ENCODE measurements around the gene OR4X1. TPM values are rescaled to one million over a fixed set of nuclear protein-coding genes. Genes with fewer than 3 reads are reported as not detected.
"Not testable (repeated sequence)": the region's sequence is repeated elsewhere in the genome, so short reads cannot be mapped to it uniquely, and the experiment has no call there.

Gene OR4X1, protein sequence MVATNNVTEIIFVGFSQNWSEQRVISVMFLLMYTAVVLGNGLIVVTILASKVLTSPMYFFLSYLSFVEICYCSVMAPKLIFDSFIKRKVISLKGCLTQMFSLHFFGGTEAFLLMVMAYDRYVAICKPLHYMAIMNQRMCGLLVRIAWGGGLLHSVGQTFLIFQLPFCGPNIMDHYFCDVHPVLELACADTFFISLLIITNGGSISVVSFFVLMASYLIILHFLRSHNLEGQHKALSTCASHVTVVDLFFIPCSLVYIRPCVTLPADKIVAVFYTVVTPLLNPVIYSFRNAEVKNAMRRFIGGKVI
- polyA plus RNA-seq (2012; ENCODE audit: missing spikeins) = not detected

DNA sequence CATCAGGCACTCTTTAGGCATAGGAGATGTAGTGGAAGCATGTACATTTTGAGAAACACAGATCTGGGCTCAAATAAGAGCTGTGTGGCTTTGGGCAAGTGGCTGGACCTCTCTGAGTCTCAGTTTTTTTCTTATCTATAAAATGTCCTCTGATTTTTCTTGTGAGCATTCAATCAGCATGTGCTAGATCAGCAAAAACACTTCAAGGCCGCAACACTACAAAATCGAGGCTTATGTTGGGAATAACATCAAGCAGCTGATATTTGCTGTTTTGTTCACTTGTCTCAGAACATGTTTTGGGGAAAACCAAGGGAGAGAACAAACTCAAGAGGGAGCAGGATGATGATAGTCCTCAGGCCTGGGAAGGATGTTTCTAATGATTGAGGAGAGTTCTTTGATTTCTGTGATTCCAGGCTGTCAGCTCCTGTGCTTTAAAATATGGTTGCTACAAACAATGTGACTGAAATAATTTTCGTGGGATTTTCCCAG is at the start of gene OR4X1:
OR4X1 (plus strand) TSS at position 439 of the 489 bp plus-strand sequence; CDS start at position 439, 0 bp downstream.
- no peak for TF ChIP-seq POLR2A (IDR thresholded peaks at IDR 0.05; ENCODE audit: low read depth, low read length)
- TF ChIP-seq TAF1 (IDR thresholded peaks at IDR 0.05; ENCODE audit: borderline replicate concordance, low read depth, low read length) = no peak
- TF ChIP-seq POLR2AphosphoS5 (IDR thresholded peaks at IDR 0.05; ENCODE audit: low read depth, low read length) = no peak
- no peak for DNase-seq (ENCODE audit: insufficient read length)
- FAIRE-seq = no peak

DNA sequence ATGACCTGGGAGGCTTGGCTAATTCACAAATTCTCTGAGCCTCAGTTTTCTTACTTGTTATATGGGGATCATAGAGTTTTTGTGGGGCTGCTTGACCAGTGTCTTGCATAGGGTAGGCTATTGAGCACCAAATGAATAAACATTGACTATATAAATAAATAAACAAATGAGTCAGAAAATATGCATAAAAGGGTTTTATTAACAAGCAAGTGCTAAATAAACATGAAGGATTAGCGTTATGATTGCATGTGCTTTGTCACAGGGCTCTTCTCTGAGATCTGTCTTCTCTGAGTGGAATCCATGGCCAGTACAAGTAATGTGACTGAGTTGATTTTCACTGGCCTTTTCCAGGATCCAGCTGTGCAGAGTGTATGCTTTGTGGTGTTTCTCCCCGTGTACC is 47.2 kb upstream of the OR4X1 start, which contains the start of gene OR4B1:
OR4B1 (plus strand) TSS at position 301 of the 400 bp plus-strand sequence; CDS start at position 301, 0 bp downstream.
- DNase-seq (ENCODE audit: insufficient read length) (no peak), FAIRE-seq (no peak)
- TF ChIP-seq POLR2AphosphoS5 (IDR thresholded peaks at IDR 0.05; ENCODE audit: low read depth, low read length) (no peak), TAF1 (IDR thresholded peaks at IDR 0.05; ENCODE audit: borderline replicate concordance, low read depth, low read length) (no peak), POLR2A (IDR thresholded peaks at IDR 0.05; ENCODE audit: low read depth, low read length) (no peak)

DNA sequence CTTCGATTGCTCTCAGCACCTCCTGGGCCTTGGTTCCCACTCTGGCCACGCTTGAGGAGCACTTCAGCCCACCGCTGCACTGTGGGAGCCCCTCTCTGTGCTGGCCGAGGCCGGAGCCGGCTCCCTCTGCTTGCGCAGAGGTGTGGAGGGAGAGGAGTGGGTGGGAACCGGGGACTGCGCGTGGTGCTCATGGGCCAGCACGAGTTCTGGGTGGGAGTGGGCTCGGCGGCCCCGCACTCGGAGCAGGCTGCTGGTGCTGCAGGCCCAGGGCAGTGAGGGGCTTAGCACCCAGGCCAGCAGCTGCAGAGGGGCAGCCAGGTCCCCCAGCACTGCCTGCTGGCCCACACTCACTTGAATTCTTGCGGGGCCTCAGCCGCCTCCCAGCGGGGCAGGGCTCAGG is 34.9 kb upstream of the OR4X1 start:
- no peak for TF ChIP-seq TAF1 (IDR thresholded peaks at IDR 0.05; ENCODE audit: borderline replicate concordance, low read depth, low read length)
- no peak for TF ChIP-seq POLR2AphosphoS5 (IDR thresholded peaks at IDR 0.05; ENCODE audit: low read depth, low read length)
- no peak for TF ChIP-seq POLR2A (IDR thresholded peaks at IDR 0.05; ENCODE audit: low read depth, low read length)
- DNase-seq (ENCODE audit: insufficient read length) = no peak

DNA sequence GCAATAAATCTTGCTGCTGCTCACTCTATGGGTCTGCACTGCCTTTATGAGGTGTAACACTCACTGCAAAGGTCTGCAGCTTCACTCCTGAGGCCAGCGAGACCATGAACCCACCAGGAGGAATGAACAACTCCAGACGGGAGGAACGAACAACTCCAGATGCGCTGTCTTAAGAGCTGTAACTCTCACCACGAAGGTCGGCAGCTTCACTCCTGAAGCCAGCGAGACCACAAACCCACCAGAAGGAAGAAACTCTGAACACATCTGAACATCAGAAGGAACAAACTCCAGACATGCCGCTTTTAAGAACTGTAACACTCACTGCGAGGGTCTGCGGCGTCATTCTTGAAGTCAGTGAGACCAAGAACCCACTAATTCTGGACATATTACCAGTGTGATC is 33.6 kb upstream of the OR4X1 start:
- not testable (repeated sequence) for DNase-seq (ENCODE audit: insufficient read length); FAIRE-seq

More for the DNA sequence above, 34.9 kb upstream of the OR4X1 start:
- FAIRE-seq = no peak

DNA sequence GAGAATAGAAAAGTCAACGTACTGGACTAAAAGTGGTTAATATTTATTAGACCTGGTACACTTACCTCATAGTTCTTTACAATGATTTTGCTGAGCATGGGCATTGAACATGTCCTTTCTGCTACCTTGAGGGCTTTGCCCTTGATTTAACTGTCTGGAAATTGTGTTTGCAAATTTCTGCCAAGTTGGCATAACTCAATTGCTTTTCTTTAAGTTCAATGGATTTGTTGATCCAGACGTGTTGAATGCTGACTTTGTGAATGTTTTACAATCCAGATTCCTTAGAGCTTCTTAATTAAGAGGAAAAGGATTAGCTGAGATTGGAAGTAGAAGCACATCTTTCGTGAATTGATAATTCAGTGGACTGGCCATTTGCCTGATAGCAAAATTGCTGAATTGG is 25.9 kb upstream of the OR4X1 start:
- TF ChIP-seq TAF1 (IDR thresholded peaks at IDR 0.05; ENCODE audit: borderline replicate concordance, low read depth, low read length) (no peak), POLR2A (IDR thresholded peaks at IDR 0.05; ENCODE audit: low read depth, low read length) (no peak), POLR2AphosphoS5 (IDR thresholded peaks at IDR 0.05; ENCODE audit: low read depth, low read length) (no peak)
- DNase-seq (ENCODE audit: insufficient read length) (no peak), FAIRE-seq (no peak)

DNA sequence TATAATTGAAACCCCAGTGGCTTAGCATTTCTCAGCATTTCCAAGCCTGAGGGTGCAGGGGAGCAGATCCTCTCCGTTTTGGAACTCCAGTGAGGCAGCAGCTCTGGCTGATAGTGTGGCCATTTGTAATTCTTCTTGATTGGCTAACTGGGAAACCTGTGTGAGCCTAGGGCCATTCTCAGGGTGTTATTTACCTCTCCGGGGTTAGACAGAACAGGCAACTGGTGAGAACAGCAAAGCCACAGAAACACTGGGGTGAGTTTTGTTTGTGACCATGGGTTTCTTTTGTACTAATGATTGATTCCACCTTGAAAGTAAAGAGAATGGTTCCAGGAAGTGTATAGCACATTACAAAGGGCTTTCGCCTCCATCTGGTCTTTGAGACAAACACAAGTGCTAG is 21.2 kb upstream of the OR4X1 start:
- FAIRE-seq (no peak), DNase-seq (ENCODE audit: insufficient read length) (no peak)
- no peak for TF ChIP-seq TAF1 (IDR thresholded peaks at IDR 0.05; ENCODE audit: borderline replicate concordance, low read depth, low read length)
- no peak for TF ChIP-seq POLR2A (IDR thresholded peaks at IDR 0.05; ENCODE audit: low read depth, low read length)
- no peak for TF ChIP-seq POLR2AphosphoS5 (IDR thresholded peaks at IDR 0.05; ENCODE audit: low read depth, low read length)

DNA sequence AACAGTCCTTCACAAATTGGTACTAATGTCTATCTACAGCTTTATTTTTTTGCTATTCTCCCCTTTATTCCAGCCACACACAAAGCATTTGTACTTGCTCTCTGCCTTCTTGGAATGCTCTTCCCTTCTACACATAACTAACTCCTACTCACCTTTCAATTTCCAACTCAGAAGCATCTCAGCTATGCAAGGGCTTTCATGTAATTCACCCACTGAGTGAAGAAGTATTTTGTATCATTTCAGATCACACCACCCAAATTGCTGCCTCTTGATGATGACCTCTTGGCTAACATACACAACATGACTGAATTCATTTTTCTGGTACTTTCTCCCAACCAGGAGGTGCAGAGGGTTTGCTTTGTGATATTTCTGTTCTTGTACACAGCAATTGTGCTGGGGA is 18.9 kb upstream of the OR4X1 start, which contains the start of gene OR4X2:
OR4X2 (plus strand) TSS at position 301 of the 400 bp plus-strand sequence; CDS start at position 301, 0 bp downstream.
- FAIRE-seq (no peak), DNase-seq (ENCODE audit: insufficient read length) (no peak)
- TF ChIP-seq POLR2A (IDR thresholded peaks at IDR 0.05; ENCODE audit: low read depth, low read length) (no peak), TAF1 (IDR thresholded peaks at IDR 0.05; ENCODE audit: borderline replicate concordance, low read depth, low read length) (no peak), POLR2AphosphoS5 (IDR thresholded peaks at IDR 0.05; ENCODE audit: low read depth, low read length) (no peak)

DNA sequence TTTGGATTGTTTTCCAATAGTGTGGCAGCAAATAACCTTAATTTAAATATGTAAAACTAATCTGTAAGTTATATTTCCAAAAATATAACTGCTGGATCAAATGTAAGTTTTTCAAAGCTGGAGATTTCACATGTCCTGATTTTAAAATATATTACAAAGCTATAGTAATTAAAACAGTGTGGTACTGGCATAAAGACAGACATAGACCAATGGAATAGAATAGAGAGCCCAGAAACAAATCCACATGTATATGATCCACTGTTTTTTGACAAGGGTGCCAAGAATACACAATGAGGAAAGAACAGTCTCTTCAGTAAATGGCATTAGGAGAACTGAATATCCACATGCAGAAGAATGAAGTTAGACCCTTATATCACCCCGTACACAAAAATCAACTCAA is 14.8 kb upstream of the OR4X1 start:
- DNase-seq (ENCODE audit: insufficient read length) (no peak), FAIRE-seq (no peak)
- TF ChIP-seq POLR2AphosphoS5 (IDR thresholded peaks at IDR 0.05; ENCODE audit: low read depth, low read length) = no peak
- TF ChIP-seq TAF1 (IDR thresholded peaks at IDR 0.05; ENCODE audit: borderline replicate concordance, low read depth, low read length) = no peak
- no peak for TF ChIP-seq POLR2A (IDR thresholded peaks at IDR 0.05; ENCODE audit: low read depth, low read length)

DNA sequence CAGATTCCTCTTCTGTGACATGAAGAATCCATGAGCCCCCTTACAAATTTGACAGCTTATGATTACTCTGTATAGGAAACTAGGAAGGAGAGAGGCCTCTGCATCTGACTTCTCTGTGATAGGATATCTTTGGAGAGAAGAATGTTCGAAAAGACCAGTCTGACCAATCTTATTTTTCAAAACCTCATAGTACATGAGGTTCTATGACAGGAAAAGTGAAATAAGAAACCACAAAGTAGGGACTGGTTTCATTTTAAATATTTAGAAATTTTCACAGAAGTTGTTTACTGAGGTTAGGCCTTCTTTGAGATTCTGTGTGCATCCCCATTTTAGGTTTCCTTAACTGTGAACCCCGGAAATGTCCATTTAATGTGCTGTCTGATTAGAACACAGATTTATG is 2.1 kb upstream of the OR4X1 start:
- DNase-seq (ENCODE audit: insufficient read length) = no peak
- no peak for FAIRE-seq
- TF ChIP-seq POLR2AphosphoS5 (IDR thresholded peaks at IDR 0.05; ENCODE audit: low read depth, low read length) (no peak), POLR2A (IDR thresholded peaks at IDR 0.05; ENCODE audit: low read depth, low read length) (no peak)

DNA sequence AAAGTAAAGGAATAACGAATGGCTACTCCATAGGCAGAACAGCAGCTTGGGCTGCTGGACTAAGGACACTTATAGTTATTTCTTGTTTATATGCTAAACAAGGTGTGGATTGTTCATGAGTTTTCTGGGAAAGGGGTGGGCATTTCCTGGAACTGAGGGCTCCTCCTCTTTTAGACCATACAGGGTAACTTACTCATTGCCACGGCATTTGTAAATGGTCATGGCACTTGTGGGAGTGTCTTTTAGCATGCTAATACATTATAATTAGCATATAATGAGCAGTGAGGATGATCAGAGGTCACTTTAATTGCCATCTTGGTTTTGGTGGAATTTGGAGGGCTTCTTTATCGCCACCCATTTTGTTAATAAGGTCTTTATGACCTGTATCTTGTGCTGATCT is 7.0 kb downstream of the OR4X1 start:
- FAIRE-seq = no peak
- TF ChIP-seq TAF1 (IDR thresholded peaks at IDR 0.05; ENCODE audit: borderline replicate concordance, low read depth, low read length) (no peak), POLR2AphosphoS5 (IDR thresholded peaks at IDR 0.05; ENCODE audit: low read depth, low read length) (no peak), POLR2A (IDR thresholded peaks at IDR 0.05; ENCODE audit: low read depth, low read length) (no peak)
- DNase-seq (ENCODE audit: insufficient read length) = no peak

DNA sequence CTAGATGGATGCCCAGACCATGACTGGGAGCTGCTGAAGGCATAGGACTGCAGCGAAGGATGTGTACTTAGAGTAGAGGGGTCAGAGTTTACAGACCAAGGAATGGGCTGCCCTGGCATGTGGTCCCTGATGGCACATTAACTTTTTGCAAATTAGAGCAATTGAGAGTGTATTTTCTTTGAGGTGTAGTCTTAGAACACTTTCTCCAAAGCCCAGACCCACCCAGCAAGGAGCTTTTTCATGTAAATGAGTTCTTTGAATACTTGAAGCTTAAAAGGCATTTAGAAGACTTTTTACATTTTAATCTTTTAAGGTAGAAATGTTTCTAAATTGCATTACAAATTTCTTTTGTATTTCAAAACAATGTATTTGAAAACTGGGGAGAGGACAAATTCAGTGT is 8.9 kb downstream of the OR4X1 start:
- no peak for DNase-seq (ENCODE audit: insufficient read length)

DNA sequence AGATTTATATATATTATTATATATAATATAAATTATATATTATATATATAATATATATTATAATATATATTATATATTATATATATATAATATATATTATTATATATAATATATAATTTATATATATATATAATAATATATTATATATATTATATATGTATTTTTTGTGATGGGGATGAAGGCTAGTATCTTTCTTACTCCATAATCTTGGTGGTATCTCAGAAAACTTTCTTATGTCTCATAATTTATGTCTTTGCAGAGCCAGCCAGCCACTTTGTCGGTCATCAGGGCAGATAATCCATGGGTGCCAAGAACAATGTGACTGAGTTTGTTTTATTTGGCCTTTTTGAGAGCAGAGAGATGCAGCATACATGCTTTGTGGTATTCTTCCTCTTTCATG is 42.3 kb downstream of the OR4X1 start, which contains the start of gene OR4S1:
OR4S1 (plus strand) TSS at position 301 of the 400 bp plus-strand sequence; CDS start at position 301, 0 bp downstream.
- DNase-seq (ENCODE audit: insufficient read length) = no peak
- FAIRE-seq = no peak
- TF ChIP-seq TAF1 (IDR thresholded peaks at IDR 0.05; ENCODE audit: borderline replicate concordance, low read depth, low read length) (no peak), POLR2A (IDR thresholded peaks at IDR 0.05; ENCODE audit: low read depth, low read length) (no peak), POLR2AphosphoS5 (IDR thresholded peaks at IDR 0.05; ENCODE audit: low read depth, low read length) (no peak)

More for the DNA sequence above, 8.9 kb downstream of the OR4X1 start:
- TF ChIP-seq POLR2AphosphoS5 (IDR thresholded peaks at IDR 0.05; ENCODE audit: low read depth, low read length) (no peak), TAF1 (IDR thresholded peaks at IDR 0.05; ENCODE audit: borderline replicate concordance, low read depth, low read length) (no peak)
- FAIRE-seq = no peak
